ENCODE results near the gene ADSL.

Gene ADSL

DNA sequence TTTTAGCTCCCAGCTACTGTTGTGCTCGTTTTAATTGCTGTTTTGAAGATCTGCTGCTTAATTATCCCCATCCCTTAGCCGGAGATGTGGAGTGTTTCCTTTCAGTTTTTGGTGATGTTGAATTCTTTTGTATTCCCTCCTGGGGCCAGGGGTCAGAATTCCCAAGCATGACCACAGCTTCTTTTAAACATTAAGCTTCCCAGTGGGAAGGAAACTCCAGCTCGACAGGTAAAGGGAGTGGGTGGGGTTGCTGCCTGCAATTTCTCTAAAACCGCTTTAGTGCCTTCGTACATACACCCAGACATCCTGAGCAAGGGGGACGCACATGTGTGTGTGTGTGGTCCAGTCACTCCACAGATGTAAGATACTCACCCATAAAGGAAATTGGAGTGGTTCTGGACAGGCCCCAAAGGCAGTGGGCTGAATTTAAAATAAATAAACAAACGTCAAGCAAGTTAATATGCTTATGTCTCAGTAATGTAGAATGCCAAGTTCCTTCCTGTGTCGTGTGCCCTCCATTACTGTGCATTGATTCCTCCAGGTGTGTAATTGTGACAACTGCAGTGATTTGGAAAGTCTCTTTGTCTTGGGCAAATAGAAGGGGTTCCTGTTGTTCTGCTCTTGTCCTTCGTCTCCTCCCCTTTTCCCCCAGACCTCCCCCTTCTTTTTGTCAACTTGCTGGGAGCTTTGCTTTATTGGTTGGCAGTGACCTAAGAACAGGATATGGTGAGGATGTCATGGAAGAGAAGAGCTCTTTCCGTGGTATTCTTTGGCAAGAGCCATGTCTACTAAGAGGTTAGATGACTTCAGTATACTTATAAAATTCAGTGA is 19.2 kb upstream of the ADSL start:
- no peak for DNase-seq (ENCODE audit: low read depth in 2 of 3, low spot score in 1 of 3)

DNA sequence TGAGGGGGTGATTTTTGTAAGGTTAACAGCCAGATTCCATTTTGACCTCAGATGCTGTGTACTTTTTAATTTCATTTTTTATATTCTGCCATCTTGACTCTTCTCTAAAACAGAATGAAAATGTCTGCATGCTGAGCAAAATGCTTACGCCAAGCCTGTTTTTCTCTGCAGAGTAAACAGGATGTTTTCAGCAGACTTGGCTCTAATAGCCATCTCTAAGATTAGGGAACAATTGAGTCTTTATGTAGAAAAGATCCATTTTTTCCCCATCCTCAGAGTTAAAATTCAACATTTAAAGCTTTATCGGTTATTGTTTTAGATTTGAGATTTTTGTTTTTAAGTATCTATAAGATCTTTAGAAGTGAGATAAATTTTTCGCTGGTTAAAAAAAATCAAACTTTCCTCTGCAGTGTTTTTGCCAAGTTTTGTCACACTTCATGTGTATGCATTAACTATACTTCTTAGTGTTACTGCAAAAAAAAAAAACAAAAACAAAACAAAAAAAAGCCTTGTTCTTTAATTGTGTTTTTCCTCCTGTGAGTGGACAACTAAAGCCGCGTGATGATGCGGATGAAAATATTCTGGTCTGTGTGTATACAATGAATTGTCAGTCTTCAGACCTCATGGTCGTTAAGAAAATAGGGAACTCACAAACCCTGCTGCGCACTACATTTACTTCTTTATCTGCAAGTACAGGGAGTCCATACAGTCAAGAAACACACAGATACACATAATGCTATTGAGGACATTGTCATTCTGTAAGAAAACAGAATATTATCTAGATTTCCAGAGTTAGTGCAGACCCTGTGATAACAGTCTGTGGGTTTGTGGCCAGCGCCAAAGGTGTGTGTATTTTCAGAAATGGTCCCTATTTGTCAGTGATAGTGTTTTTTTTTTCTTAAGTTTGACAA is 17.5 kb upstream of the ADSL start:
- no peak for DNase-seq (ENCODE audit: low read depth in 2 of 3, low spot score in 1 of 3)

DNA sequence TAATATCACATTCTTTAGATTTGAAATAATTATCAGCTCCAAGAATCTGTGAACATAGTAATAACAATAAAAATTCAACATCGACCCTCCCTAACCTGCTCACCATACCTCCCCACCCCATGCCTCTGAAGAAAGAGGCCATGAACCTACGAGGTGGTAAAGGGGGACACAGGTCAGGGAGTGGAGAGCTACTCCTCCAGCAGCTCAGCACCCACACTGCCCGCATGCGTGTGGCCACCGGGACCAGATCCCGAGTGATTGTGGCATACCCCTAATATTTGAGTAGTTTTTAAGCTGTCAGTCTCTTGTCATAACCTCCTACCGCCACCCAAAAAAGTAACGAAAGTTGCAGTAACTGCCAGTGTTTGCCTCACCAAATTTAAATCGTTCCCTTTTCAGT is 16.8 kb upstream of the ADSL start:
- DNase-seq (ENCODE audit: low read depth in 2 of 3, low spot score in 1 of 3), result no peak

DNA sequence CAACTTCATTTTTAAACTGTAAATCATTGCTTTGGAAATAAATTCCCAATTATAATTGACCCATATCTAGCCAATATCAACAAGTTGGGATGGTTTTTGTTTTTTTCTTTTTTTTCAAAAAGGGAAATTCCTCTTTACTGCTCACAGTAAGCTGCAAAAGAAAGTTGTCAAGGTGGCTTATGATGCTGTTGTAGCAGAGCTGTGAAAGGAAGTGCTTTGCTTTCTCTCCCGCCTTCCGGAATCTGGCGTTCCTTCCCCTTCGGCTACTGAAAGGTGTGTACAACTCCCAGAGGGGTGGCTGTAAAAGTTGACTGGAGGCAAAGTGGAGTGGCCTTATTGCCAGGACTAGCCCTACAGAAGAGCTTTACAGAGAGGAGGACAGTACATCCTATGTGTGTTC is 16.2 kb upstream of the ADSL start:
- no peak for DNase-seq (ENCODE audit: low read depth in 2 of 3, low spot score in 1 of 3)

GRCh38 chr22:40330615-40331014 is 15.7 kb upstream of the ADSL start:
- no peak for DNase-seq (ENCODE audit: low read depth in 2 of 3, low spot score in 1 of 3)

DNA sequence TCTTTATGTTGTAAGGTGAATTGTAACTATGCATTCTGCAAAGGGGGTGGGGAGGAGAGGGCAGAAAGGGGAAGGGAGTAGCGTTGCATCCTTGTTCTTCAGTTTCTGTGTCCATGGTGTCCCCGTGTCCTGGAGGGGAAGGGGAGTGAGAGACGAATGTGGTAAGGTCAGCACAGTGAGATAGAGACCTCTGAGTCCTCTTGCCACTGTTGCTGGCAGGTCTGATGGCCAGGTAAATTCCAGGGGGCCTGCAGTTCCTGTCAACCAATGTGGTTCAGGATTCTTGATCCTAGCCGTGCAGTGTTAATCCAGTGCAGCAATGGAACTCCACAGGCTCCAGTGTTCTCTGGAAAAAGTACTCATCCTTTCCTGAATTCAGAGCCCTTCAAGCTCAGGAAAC is 14.6 kb upstream of the ADSL start:
- no peak for DNase-seq (ENCODE audit: low read depth in 2 of 3, low spot score in 1 of 3)

GRCh38 chr22:40332319-40332781 is 13.9 kb upstream of the ADSL start:
- DNase-seq (ENCODE audit: low read depth in 2 of 3, low spot score in 1 of 3), result no peak

GRCh38 chr22:40334060-40334459 is 12.2 kb upstream of the ADSL start:
- DNase-seq (ENCODE audit: low read depth in 2 of 3, low spot score in 1 of 3), result no peak

GRCh38 chr22:40334899-40335298 is 11.4 kb upstream of the ADSL start:
- DNase-seq (ENCODE audit: low read depth in 2 of 3, low spot score in 1 of 3), result no peak

DNA sequence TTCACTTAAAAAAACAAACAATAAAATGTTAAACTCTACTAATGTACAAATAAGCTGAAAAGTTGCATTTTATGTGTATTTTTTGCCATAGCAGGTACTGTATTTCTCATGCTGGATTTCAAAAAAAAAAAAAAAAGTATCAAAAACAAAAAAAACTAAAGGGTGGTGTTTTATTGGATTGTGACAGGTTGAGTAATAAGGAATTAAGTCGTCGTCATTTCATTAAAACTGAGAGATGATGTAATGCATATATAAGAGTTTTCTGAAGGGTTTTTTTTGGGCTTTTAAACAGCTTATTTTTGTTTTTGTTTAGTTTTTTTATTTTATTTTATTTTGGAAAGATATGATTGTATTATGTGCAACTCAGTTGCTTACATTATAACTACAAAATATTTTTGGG is 10.9 kb upstream of the ADSL start:
- DNase-seq (ENCODE audit: low read depth in 2 of 3, low spot score in 1 of 3), result no peak

GRCh38 chr22:40340044-40340443 is 6.3 kb upstream of the ADSL start:
- DNase-seq (ENCODE audit: low read depth in 2 of 3, low spot score in 1 of 3), result no peak

DNA sequence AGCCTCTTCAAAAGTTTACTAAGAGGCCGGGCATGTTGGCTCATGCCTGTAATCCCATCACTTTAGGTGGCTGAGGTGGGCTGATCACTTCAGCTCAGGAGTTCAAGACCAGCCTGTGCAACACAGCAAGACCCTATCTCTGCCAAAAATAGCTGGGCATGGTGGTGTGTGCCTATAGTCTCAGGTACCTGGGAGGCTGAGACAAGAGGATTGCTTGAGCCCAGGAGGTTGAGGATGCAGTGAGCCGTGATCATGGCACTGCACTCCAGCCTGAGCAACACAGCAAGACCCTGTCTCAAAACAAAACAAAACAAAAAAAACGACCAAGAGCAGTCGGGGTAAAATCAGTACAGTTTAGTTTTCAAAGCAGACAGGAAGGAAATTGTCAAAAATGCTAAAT is 4.7 kb upstream of the ADSL start:
- no peak for DNase-seq (ENCODE audit: low read depth in 2 of 3, low spot score in 1 of 3)

- no peak for DNase-seq (ENCODE audit: low read depth in 2 of 3, low spot score in 1 of 3)
Measured at GRCh38 chr22:40342521-40342920, 3.8 kb upstream of the ADSL start.

- DNase-seq (ENCODE audit: low read depth in 2 of 3, low spot score in 1 of 3), result no peak
Measured at GRCh38 chr22:40345271-40345670, 1.0 kb upstream of the ADSL start.

DNA sequence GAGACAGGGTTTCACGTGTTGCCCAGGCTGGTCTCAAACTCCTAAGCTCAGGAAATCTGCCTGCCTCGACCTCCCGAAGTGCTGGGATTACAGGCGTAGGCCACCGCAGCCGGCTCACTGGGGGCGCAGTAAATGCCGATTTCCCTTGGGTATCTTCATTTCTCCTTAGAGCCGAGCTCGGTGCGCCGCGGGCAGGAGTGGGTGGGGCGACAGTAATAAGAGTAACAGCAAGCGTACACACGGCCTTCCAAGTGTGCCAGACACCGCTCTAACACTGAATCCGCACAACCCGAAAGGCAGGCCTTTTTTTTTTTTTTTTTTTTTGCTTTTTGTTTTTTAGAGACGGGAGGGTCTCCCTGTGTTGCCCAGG is 500 bp upstream of the ADSL start:
- peak in 1 of 3 donors; percentile 55 for DNase-seq (ENCODE audit: low read depth in 2 of 3, low spot score in 1 of 3)

- no peak for DNase-seq (ENCODE audit: low read depth in 2 of 3, low spot score in 1 of 3)
Measured at GRCh38 chr22:40347300-40347699, 1.0 kb downstream of the ADSL start.

DNA sequence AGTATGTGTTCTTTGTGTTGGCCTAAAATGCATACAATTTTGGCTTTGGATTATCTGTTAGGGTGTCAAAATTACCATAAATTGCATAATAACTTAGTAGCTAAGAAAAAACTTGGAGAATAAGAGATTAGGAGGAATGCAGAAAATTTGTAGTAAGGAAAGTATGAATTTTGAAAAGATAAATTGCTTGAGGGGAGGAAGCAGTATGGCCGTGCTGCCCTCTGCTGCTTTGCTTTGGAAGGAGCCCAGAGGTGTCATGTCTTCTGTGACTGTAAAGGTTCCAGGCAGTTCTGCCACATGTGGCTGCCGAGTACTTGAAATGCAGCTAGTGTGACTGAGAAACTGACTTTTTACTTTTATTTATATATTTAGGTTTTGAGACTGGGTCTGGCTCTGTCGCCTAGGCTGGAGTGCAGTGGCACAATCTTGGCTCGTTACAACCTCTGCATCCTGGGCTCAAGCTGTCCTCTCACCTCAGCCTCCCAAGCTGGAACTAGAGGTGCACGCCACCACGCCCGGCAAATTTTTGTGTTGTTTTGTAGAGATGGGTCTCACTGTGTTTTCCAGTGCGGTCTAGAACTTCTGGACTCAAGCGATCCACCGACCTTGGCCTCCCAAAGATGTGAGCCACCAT is 1.8 kb downstream of the ADSL start:
- peak in 2 of 3 donors; percentile 57 to 59 for DNase-seq (ENCODE audit: low read depth in 2 of 3, low spot score in 1 of 3)

DNA sequence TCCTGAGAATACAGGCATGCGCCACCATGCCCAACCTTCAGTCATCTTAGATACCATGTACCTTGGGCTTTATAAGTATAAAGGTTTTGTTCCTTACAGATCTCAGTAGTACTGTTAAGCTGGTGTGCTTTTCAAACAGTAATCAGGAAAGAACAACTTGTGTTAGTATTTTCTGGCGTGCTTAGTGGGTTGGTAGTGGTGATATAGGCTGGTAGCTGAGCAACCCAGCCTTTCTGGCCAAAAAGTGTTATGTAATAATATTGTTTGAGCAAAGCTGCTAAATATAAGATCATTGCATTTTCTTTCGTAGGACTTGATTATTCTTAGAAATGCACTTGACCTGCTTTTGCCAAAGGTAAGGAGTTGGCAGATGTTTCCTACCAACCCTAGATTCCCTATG is 6.5 kb downstream of the ADSL start:
- DNase-seq (ENCODE audit: low read depth in 2 of 3, low spot score in 1 of 3), result no peak

GRCh38 chr22:40361100-40361499 is 14.8 kb downstream of the ADSL start:
- no peak for DNase-seq (ENCODE audit: low read depth in 2 of 3, low spot score in 1 of 3)

GRCh38 chr22:40363059-40363458 is 16.8 kb downstream of the ADSL start:
- no peak for DNase-seq (ENCODE audit: low read depth in 2 of 3, low spot score in 1 of 3)

GRCh38 chr22:40364431-40364830 is 18.1 kb downstream of the ADSL start:
- DNase-seq (ENCODE audit: low read depth in 2 of 3, low spot score in 1 of 3), result no peak

- no peak for DNase-seq (ENCODE audit: low read depth in 2 of 3, low spot score in 1 of 3)
Measured at GRCh38 chr22:40366068-40366467, 19.8 kb downstream of the ADSL start.

All from stimulated activated CD4-positive, alpha-beta T cell treated with anti-CD3 and anti-CD28 coated beads, Interleukin-12 subunit alpha, Interleukin-12 subunit beta, amount 100 ng/mL, for 48 hours (primary cell).